Mesodermal cell (in vitro differentiated cells): ENCODE data around the gene ZNF787.
"Not testable (repeated sequence)": the region's sequence is repeated elsewhere in the genome, so short reads cannot be mapped to it uniquely, and the experiment has no call there.

ENCODE experiments used
- H3K27ac ChIP-seq: 2 replicates; pipeline ENCODE4 v1.7.0; 2013; ENCODE audit warnings: mild to moderate bottlenecking, low read depth, low read length, moderate library complexity; ENCODE audit not compliant: severe bottlenecking
- H3K36me3 ChIP-seq: 2 replicates; pipeline ENCODE4 v1.7.1; 2013; ENCODE audit warnings: mild to moderate bottlenecking, low read length, moderate library complexity; ENCODE audit not compliant: control insufficient read depth, insufficient read depth
- H3K4me1 ChIP-seq: one replicate; pipeline ENCODE4 v1.7.1; 2013; ENCODE audit warnings: mild to moderate bottlenecking, low read length; ENCODE audit not compliant: insufficient read depth, control insufficient read depth, poor library complexity, severe bottlenecking
- H3K4me3 ChIP-seq: 2 replicates; pipeline ENCODE4 v1.7.0; 2013; ENCODE audit warnings: low read length, control low read depth, mild to moderate bottlenecking; ENCODE audit not compliant: insufficient read depth, poor library complexity, severe bottlenecking; ENCODE audit errors: extremely low read depth
- H3K9me3 ChIP-seq: 2 replicates; pipeline ENCODE4 v1.7.1; 2013; ENCODE audit warnings: mild to moderate bottlenecking, low read length, moderate library complexity; ENCODE audit not compliant: control insufficient read depth
- WGBS, 2 experiments: methylation state at CpG; one replicate each; pipeline ENCODE4 v1.1.5; 2013; ENCODE audit warnings: missing lambda C conversion rate in 2 of 2; ENCODE audit not compliant: insufficient coverage in 2 of 2; 5-methylcytosine and 5-hydroxymethylcytosine counted together

ZNF787 gene

GRCh38 chr19:56112313-56112709 lies 8.8 kb downstream of the ZNF787 start:
- Histone ChIP-seq H3K27ac (no peak overlapping the region), H3K4me1 (peaks cover 36% of the 10 kb centered on the region)

DNA sequence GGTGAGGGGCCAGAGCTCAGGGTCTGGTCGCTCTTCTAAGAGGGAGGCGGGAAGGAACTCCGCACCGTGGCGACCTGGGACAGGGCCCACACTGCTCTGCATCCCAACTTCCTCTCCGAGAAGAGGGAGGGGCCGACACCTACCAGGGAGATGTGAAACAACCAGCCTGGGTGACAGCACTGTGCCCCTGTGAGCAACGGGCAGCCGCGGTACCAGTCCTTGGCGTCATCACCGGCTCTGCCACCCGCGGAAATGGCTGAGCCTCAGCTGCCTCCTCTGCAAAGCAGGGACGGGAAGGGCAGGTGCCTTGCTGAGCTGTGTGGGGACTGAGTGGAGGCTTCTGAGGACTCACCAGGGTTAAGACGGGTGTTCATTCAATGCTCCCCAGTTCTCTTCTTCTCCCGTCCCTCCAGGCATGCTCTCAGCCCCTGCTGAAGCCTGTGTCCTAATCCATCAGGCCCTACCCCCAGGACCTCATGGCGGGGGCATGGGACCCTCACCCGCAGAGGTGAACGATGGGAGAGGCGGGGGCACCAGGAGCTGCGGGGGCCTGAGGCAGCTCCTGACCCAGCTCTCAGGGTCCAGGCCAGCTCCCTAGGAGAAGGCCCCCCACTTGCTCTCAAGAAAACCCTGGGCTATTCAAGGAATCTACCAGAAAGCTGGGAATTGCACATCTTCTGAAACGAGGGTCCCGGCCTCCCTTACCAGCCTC lies 9.3 kb downstream of the ZNF787 start:
- Histone ChIP-seq H3K27ac (peak overlapping the region; percentile 69), H3K9me3 (no peaks in the 10 kb centered on the region), H3K4me1 (peaks cover 36% of the 10 kb centered on the region), H3K36me3 (peaks cover 26% of the 10 kb centered on the region), H3K4me3 (no peak overlapping the region)
- 65 to 69% methylated on average over 23 to 24 of the region's 24 CpGs for WGBS, 2 experiments

More at GRCh38 chr19:56112313-56112709, 8.8 kb downstream of the ZNF787 start:
- 86 to 100% methylated on average over 3 to 6 of the region's 10 CpGs for WGBS, 2 experiments
- no peak overlapping the region for H3K4me3 ChIP-seq
- H3K36me3 ChIP-seq = peaks cover 27% of the 10 kb centered on the region
- no peaks in the 10 kb centered on the region for H3K9me3 ChIP-seq

DNA sequence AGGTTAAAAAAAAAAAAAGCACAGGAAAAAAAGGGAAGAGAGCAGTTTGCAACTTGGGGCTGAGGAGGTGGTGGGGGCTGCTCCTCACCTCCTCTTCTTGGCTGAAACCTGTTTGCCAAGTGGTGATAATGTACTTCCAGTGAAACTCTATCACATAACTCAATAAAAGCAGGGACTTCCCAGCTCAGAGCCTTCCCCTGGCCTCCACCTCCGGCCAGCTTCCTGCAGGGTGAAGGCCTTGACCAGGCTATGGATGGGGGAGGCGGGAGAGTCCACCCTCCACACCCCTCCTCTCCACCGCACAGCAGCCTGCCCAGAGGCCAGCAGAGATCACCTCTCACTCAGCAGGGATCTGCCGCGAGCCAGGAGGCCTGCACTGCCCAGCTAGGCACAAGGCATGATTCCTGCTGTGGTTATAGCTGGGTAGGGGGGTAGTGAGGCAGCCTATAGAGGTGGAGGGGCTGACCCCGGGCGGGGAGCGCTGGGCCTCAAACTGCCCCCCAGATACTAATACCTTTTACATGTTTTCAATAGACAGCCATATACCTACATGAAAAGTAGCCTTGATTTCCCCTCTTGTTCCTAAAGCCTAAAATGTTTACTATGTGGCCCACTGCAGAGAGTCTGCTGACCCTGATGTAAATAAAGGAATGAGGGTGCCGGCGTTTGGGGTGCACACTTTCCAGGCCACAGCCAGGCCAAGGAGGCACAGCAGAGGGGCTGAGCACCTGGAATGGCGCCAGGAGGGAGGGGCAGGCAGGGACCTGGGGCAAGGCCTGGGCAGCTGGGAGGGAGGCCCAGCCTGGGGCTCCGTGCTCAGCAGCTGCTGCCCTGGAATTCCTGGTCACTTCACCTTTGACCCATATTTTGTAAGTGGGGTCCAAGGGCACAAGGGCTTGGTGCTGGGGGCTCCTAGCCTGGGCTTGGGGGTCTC lies 10.3 kb downstream of the ZNF787 start:
- H3K9me3 ChIP-seq = no peaks in the 10 kb centered on the region
- H3K4me1 ChIP-seq = peaks cover 36% of the 10 kb centered on the region
- H3K4me3 ChIP-seq = no peak overlapping the region
- WGBS, 2 experiments = 70 to 83% methylated on average over 3 to 6 of the region's 12 CpGs
- H3K36me3 ChIP-seq = peaks cover 32% of the 10 kb centered on the region
- H3K27ac ChIP-seq = peak overlapping the region; percentile 69

DNA sequence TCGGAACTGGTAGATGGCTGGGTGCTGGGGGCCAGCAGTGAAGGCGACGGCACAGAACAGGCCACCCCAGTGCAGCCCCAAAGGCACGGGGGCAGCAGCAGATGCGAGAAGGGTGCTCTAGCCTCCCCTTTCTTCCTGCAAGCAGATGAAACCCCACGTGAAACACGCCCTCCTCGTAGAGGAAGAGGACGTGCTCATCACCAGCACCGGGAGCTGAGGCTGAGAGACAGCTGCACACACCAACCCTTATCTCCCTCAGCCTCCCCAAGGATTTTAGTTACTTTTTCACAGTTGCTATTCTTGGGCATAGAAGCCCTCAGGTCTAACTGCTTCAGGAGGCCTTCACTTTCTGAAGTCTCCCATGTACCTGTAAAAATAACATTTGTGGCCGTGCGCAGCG lies 11.9 kb downstream of the ZNF787 start:
- no peak overlapping the region for H3K27ac ChIP-seq
- WGBS, 2 experiments = 78 to 85% methylated on average over 4 to 13 of the region's 13 CpGs
- no peak overlapping the region for H3K4me3 ChIP-seq
- peaks cover 35% of the 10 kb centered on the region for H3K4me1 ChIP-seq
- H3K9me3 ChIP-seq = no peaks in the 10 kb centered on the region
- H3K36me3 ChIP-seq = peaks cover 24% of the 10 kb centered on the region

DNA sequence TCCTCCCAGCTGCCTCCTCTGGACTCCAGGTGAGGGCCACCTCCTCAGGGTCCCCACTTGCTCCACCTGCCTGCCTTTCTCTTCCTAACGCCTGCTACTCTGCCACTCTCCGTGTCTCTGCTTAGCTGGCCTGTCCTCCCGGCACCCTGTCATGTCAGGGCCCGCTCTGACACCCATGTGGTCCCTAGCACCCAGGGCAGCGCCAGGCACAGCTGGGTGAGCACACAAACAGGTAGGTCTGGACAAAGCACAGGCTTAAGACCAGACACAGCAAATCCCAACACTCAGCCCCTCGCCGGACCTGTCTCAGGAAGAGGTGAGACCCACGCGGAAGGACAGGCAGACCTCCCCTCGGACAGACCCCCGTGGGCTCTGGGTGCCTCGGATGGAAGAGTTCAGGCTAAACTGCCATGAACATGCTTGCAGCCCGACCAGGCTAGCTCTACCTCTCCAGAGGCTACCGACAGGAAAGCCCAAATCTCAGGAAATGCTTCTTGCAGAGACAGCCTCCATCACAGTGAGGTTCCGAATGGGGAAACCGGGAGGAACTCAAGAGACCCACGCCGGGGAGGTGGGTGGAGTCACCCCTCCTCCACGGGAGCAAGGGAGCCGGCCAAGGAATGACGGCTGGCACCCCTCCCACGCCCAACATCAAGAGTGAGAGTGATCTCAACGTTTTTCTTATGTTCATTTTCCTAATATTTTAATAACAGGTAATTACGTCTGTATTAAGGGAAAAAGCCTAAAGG lies 12.5 kb downstream of the ZNF787 start:
- Histone ChIP-seq H3K36me3 (peaks cover 24% of the 10 kb centered on the region), H3K4me3 (no peak overlapping the region), H3K27ac (peak overlapping the region; percentile 29), H3K4me1 (peaks cover 35% of the 10 kb centered on the region), H3K9me3 (no peaks in the 10 kb centered on the region)
- WGBS, 2 experiments = 73 to 82% methylated on average over 18 to 19 of the region's 24 CpGs

DNA sequence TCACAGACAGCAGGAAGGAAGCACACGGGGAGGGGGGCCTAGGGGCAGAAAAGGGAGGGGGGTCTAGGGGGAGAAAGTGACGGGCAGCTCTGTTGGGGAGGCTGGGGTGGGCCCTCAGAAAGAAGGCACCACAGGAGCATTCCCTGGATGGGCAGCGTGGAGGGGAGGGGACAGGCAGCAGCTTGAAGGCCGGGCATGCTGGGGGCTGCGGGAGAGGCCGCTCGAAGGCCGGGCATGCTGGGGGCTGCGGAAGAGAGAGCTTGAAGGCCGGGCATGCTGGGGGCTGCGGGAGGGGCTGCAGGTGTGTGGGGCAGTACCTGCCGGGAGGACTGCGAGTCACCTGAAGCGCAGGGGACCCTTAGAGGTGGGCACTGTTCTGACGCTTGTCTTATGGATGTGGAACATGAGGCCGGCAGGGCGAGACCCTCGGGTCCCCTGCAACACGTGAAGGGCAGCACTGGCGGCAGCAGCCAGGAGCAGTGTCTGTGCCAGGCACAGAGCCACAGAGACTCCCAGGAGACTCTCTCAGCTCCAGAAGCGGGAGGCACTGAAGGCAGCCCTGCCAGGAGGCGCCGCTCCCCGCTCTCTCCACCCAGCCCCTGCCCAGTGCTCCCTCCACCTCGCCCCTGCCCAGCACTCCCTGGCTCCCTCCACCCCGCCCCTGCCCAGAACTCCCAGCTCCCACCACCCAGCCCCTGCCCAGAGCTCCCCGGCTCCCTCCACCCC lies 13.3 kb downstream of the ZNF787 start:
- peaks cover 35% of the 10 kb centered on the region for H3K4me1 ChIP-seq
- no peaks in the 10 kb centered on the region for H3K9me3 ChIP-seq
- H3K36me3 ChIP-seq = peaks cover 30% of the 10 kb centered on the region
- H3K4me3 ChIP-seq = no peak overlapping the region
- 89 to 90% methylated on average over 21 to 24 of the region's 27 CpGs for WGBS, 2 experiments
- no peak overlapping the region for H3K27ac ChIP-seq

GRCh38 chr19:56106993-56107392 lies 14.1 kb downstream of the ZNF787 start:
- Histone ChIP-seq H3K9me3 (no peaks in the 10 kb centered on the region), H3K4me3 (no peak overlapping the region), H3K4me1 (peaks cover 32% of the 10 kb centered on the region), H3K27ac (no peak overlapping the region), H3K36me3 (peaks cover 35% of the 10 kb centered on the region)
- 91 to 94% methylated on average over 9 to 10 of the region's 11 CpGs for WGBS, 2 experiments

GRCh38 chr19:56106397-56106849 lies 14.7 kb downstream of the ZNF787 start:
- H3K4me3 ChIP-seq = no peak overlapping the region
- WGBS, 2 experiments = 93 to 96% methylated on average over 21 to 24 of the region's 27 CpGs
- H3K36me3 ChIP-seq = peaks cover 37% of the 10 kb centered on the region
- H3K9me3 ChIP-seq = no peaks in the 10 kb centered on the region
- H3K27ac ChIP-seq = peak overlapping the region; percentile 5
- H3K4me1 ChIP-seq = peaks cover 27% of the 10 kb centered on the region

- H3K9me3 ChIP-seq, H3K4me3 ChIP-seq: not testable (repeated sequence)
- peaks cover 41% of the 10 kb centered on the region for H3K36me3 ChIP-seq
- peaks cover 23% of the 10 kb centered on the region for H3K4me1 ChIP-seq
- WGBS, 2 experiments = 97 to 98% methylated on average over 41 to 55 of the region's 61 CpGs
- H3K27ac ChIP-seq = peak overlapping the region; percentile 5
These were observed 15.2 kb downstream of the ZNF787 start for GRCh38 chr19:56105831-56106396.
